Measurements from ENCODE around the gene CDK5RAP2.

DNA sequence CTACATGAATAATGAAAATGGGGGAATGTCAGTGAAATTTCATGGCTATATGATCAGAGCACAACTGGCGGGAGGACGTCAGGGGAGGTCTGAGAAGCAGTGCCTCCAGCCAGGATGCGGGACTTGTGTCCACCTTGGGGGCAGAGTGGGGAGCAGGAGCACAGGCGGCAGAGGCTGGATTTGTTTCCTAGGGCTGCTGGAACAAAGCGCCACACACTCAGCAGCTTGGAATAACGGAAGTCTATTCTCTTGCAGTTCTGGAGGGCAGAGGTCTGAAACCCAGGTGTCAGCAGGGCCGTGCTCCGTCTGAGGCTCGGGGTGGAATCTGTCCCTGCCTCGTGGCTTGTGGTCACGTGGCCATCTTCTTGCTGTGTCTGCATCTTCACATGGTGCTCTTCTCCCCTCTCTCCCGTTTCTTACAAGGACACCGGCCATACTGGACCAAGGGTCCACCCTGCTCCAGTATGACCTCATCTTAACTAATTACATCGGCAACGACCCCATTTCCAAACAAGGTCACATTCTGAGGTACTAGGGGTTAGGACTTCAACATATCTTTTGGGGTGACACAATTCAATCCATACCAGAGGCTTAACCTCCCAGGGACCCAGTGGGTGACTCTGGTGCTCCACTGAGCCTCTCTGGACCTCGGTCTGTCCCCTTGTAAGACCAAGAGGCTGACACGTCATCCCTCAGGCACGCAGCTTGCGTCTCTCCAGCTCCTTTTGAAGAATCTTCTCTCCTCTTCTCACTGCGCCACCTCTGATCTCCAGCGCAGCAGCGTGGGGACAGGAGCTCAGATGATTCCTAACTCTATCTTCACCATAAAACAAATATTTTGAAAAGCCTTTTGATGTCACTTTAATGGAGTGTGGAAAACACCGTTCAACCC, 202.5 kb downstream of the CDK5RAP2 start:
- TF ChIP-seq, protein P1, sequence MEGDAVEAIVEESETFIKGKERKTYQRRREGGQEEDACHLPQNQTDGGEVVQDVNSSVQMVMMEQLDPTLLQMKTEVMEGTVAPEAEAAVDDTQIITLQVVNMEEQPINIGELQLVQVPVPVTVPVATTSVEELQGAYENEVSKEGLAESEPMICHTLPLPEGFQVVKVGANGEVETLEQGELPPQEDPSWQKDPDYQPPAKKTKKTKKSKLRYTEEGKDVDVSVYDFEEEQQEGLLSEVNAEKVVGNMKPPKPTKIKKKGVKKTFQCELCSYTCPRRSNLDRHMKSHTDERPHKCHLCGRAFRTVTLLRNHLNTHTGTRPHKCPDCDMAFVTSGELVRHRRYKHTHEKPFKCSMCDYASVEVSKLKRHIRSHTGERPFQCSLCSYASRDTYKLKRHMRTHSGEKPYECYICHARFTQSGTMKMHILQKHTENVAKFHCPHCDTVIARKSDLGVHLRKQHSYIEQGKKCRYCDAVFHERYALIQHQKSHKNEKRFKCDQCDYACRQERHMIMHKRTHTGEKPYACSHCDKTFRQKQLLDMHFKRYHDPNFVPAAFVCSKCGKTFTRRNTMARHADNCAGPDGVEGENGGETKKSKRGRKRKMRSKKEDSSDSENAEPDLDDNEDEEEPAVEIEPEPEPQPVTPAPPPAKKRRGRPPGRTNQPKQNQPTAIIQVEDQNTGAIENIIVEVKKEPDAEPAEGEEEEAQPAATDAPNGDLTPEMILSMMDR (IDR thresholded peaks at IDR 0.05): no peak
- TF ChIP-seq POLR2A (IDR thresholded peaks at IDR 0.05): no peak

Data from Peyer's patch (tissue), 4 donors.